ENCODE measurements around the gene C1orf167. TPM values are rescaled to one million over a fixed set of nuclear protein-coding genes. Genes with fewer than 3 reads are reported as not detected.
"Not testable (repeated sequence)": the region's sequence is repeated elsewhere in the genome, so short reads cannot be mapped to it uniquely, and the experiment has no call there.

C1orf167 gene
- total RNA-seq, 2 donors from 2014 or later, result 0.13 TPM; not detected in 1

- H3K4me1 Mint-ChIP-seq, result peaks cover 5% of the 10 kb centered on the region
- H3K27me3 Mint-ChIP-seq, result no peaks in the 10 kb centered on the region
- no peak for DNase-seq
- no peak overlapping the region for H3K27ac Mint-ChIP-seq
- H3K4me3 Mint-ChIP-seq, result no peak overlapping the region
- ATAC-seq, result no peak
- H3K9me3 ChIP-seq (ENCODE audit: control insufficient read depth, low read length, poor library complexity, severe bottlenecking), result no peaks in the 10 kb centered on the region
- H3K36me3 Mint-ChIP-seq (ENCODE audit: low read depth), result peaks cover 8% of the 10 kb centered on the region
These were observed 34.2 kb downstream of the C1orf167 start for GRCh38 chr1:11796036-11796828.

GRCh38 chr1:11797525-11798216 is 35.7 kb downstream of the C1orf167 start:
- Mint-ChIP-seq H3K4me1 (peaks cover 6% of the 10 kb centered on the region), H3K27ac (no peak overlapping the region), H3K4me3 (no peak overlapping the region), H3K27me3 (no peaks in the 10 kb centered on the region), H3K36me3 (ENCODE audit: low read depth) (no peaks in the 10 kb centered on the region)
- H3K9me3 ChIP-seq (ENCODE audit: control insufficient read depth, low read length, poor library complexity, severe bottlenecking), result no peaks in the 10 kb centered on the region
- ATAC-seq, result no peak
- DNase-seq, result no peak

- ATAC-seq, result no peak
- H3K36me3 Mint-ChIP-seq (ENCODE audit: low read depth), result no peaks in the 10 kb centered on the region
- no peaks in the 10 kb centered on the region for H3K9me3 ChIP-seq (ENCODE audit: control insufficient read depth, low read length, poor library complexity, severe bottlenecking)
- H3K4me3 Mint-ChIP-seq, result no peak overlapping the region
- peaks cover 20% of the 10 kb centered on the region for H3K4me1 Mint-ChIP-seq
- H3K27me3 Mint-ChIP-seq, result no peaks in the 10 kb centered on the region
- no peak for DNase-seq
- no peak overlapping the region for H3K27ac Mint-ChIP-seq
These were observed 37.1 kb downstream of the C1orf167 start for GRCh38 chr1:11799099-11799498.

- H3K27me3 Mint-ChIP-seq, result no peaks in the 10 kb centered on the region
- ATAC-seq (no peak), DNase-seq (no peak)
- no peak overlapping the region for H3K27ac Mint-ChIP-seq
- no peak overlapping the region for H3K4me3 Mint-ChIP-seq
- H3K36me3 Mint-ChIP-seq (ENCODE audit: low read depth), result no peaks in the 10 kb centered on the region
- H3K9me3 ChIP-seq (ENCODE audit: control insufficient read depth, low read length, poor library complexity, severe bottlenecking), result no peaks in the 10 kb centered on the region
- H3K4me1 Mint-ChIP-seq, result peaks cover 26% of the 10 kb centered on the region
These were observed 37.9 kb downstream of the C1orf167 start for GRCh38 chr1:11799896-11800295.

GRCh38 chr1:11800391-11800755 is 38.4 kb downstream of the C1orf167 start:
- ATAC-seq (no peak), DNase-seq (no peak)
- no peaks in the 10 kb centered on the region for H3K9me3 ChIP-seq (ENCODE audit: control insufficient read depth, low read length, poor library complexity, severe bottlenecking)
- Mint-ChIP-seq H3K4me3 (no peak overlapping the region), H3K36me3 (ENCODE audit: low read depth) (no peaks in the 10 kb centered on the region), H3K27ac (no peak overlapping the region), H3K4me1 (peaks cover 26% of the 10 kb centered on the region), H3K27me3 (no peaks in the 10 kb centered on the region)

- H3K9me3 ChIP-seq (ENCODE audit: control insufficient read depth, low read length, poor library complexity, severe bottlenecking), result no peaks in the 10 kb centered on the region
- H3K4me1 Mint-ChIP-seq, result peaks cover 27% of the 10 kb centered on the region
- ATAC-seq (no peak), DNase-seq (no peak)
- H3K27ac Mint-ChIP-seq, result no peak overlapping the region
- no peak overlapping the region for H3K4me3 Mint-ChIP-seq
- no peaks in the 10 kb centered on the region for H3K36me3 Mint-ChIP-seq (ENCODE audit: low read depth)
- H3K27me3 Mint-ChIP-seq, result no peaks in the 10 kb centered on the region
These were observed 38.9 kb downstream of the C1orf167 start for GRCh38 chr1:11800756-11801433.

- ATAC-seq, result no peak
- Mint-ChIP-seq H3K4me3 (peak overlapping the region; percentile 91), H3K4me1 (peaks cover 34% of the 10 kb centered on the region), H3K27me3 (no peaks in the 10 kb centered on the region), H3K27ac (peak overlapping the region; percentile 89), H3K36me3 (ENCODE audit: low read depth) (no peaks in the 10 kb centered on the region)
- DNase-seq, result no peak
- no peaks in the 10 kb centered on the region for H3K9me3 ChIP-seq (ENCODE audit: control insufficient read depth, low read length, poor library complexity, severe bottlenecking)
These were observed 40.6 kb downstream of the C1orf167 start for GRCh38 chr1:11802616-11802972.

- no peaks in the 10 kb centered on the region for H3K9me3 ChIP-seq (ENCODE audit: control insufficient read depth, low read length, poor library complexity, severe bottlenecking)
- Mint-ChIP-seq H3K27me3 (no peaks in the 10 kb centered on the region), H3K36me3 (ENCODE audit: low read depth) (no peaks in the 10 kb centered on the region), H3K4me3 (peak overlapping the region; percentile 91), H3K27ac (peak overlapping the region; percentile 89), H3K4me1 (peaks cover 34% of the 10 kb centered on the region)
- DNase-seq (peak; percentile 45 to 63 (median 63)), ATAC-seq (peak; percentile 29)
These were observed 41.2 kb downstream of the C1orf167 start for GRCh38 chr1:11802973-11803885.

GRCh38 chr1:11803924-11804665 is 42.1 kb downstream of the C1orf167 start:
- Mint-ChIP-seq H3K4me1 (peaks cover 35% of the 10 kb centered on the region), H3K27ac (peak overlapping the region; percentile 89), H3K4me3 (peak overlapping the region; percentile 99)
- not testable (repeated sequence) for ATAC-seq; DNase-seq; H3K27me3 Mint-ChIP-seq; H3K36me3 Mint-ChIP-seq (ENCODE audit: low read depth); H3K9me3 ChIP-seq (ENCODE audit: control insufficient read depth, low read length, poor library complexity, severe bottlenecking)

GRCh38 chr1:11804666-11805421 is 42.9 kb downstream of the C1orf167 start:
- peak overlapping the region; percentile 99 for H3K4me3 Mint-ChIP-seq
- peak overlapping the region; percentile 89 for H3K27ac Mint-ChIP-seq
- DNase-seq (no peak), ATAC-seq (no peak)
- no peaks in the 10 kb centered on the region for H3K9me3 ChIP-seq (ENCODE audit: control insufficient read depth, low read length, poor library complexity, severe bottlenecking)
- no peaks in the 10 kb centered on the region for H3K27me3 Mint-ChIP-seq
- H3K36me3 Mint-ChIP-seq (ENCODE audit: low read depth), result no peaks in the 10 kb centered on the region
- peaks cover 36% of the 10 kb centered on the region for H3K4me1 Mint-ChIP-seq

GRCh38 chr1:11805422-11806306 is 43.7 kb downstream of the C1orf167 start, which contains the start of the genes CLCN6 and MTHFR:
Gene CLCN6 (plus strand): TSS chr1:11806191. CDS start chr1:11806263, 72 bp downstream.
Gene MTHFR (minus strand): TSS chr1:11805964. CDS start chr1:11803116, 2,848 bp downstream.
- peak within 1 kb of the TSS; percentile 96 for H3K27ac Mint-ChIP-seq
- H3K27me3 Mint-ChIP-seq, result no peaks in the 10 kb centered on the region
- peak within 1 kb of the TSS; percentile 99 for H3K4me3 Mint-ChIP-seq
- peaks cover 33% of the 10 kb centered on the region for H3K4me1 Mint-ChIP-seq
- H3K36me3 Mint-ChIP-seq (ENCODE audit: low read depth), result no peaks in the 10 kb centered on the region
- H3K9me3 ChIP-seq (ENCODE audit: control insufficient read depth, low read length, poor library complexity, severe bottlenecking), result no peaks in the 10 kb centered on the region
- peak; percentile 95 to 98 (median 97) for DNase-seq
- peak; percentile 92 for ATAC-seq
